Measurements from ENCODE around the gene POLR3C. TPM values are rescaled to one million over a fixed set of nuclear protein-coding genes. Genes with fewer than 3 reads are reported as not detected.

The POLR3C gene
- total RNA-seq, 3 donors from 2014 or later (not counting 1 experiment from before 2014, with no cell fraction given): 26.4 to 37.2 (median 27.5) TPM

- H3K27ac ChIP-seq (ENCODE audit: low read length): peak within 1 kb of the TSS; percentile 74
- H3K36me3 Mint-ChIP-seq: peaks cover 8% of the 10 kb centered on the region
- H3K9me3 ChIP-seq (ENCODE audit: control insufficient read depth, insufficient read depth, low read length): no peaks in the 10 kb centered on the region
- H3K4me1 ChIP-seq (ENCODE audit: control insufficient read depth, insufficient read depth, low read length): peaks cover 18% of the 10 kb centered on the region
- 0% methylated on average over 41 of the region's 42 CpGs for WGBS (ENCODE audit: insufficient coverage)
- ATAC-seq: peak; percentile 85 to 93 (median 89)
- DNase-seq: peak; percentile 80 to 88
- peaks cover 11 to 36% of the 10 kb centered on the region in 2 donors for H3K4me1 Mint-ChIP-seq
- no peaks in the 10 kb centered on the region for H3K27me3 Mint-ChIP-seq (ENCODE audit: low read depth in 2 of 2)
- no peaks in the 10 kb centered on the region for H3K9me3 Mint-ChIP-seq
- peak within 1 kb of the TSS; percentile 94 for H3K4me3 Mint-ChIP-seq
- H3K36me3 ChIP-seq (ENCODE audit: control insufficient read depth, insufficient read depth, low read length): peaks cover 20% of the 10 kb centered on the region
- H3K27ac Mint-ChIP-seq: peak within 1 kb of the TSS; percentile 79 to 96
- no peaks in the 10 kb centered on the region for H3K27me3 ChIP-seq (ENCODE audit: control insufficient read depth, insufficient read depth, low read length)
- intact Hi-C loops (cut with micrococcal nuclease): loop anchor here (2.0 to 5.0 kb wide), 2 partner anchors 60 to 178 kb away; partner anchors contain the start of gene PEX11B
- H3K4me3 ChIP-seq (ENCODE audit: low read length): peak within 1 kb of the TSS; percentile 94
- no peak for TF ChIP-seq CTCF (IDR thresholded peaks at IDR 0.05)
Observed at GRCh38 chr1:145858901-145859490, 35.0 kb downstream of the POLR3C start, which contains the start of gene PIAS3. Gene PIAS3, minus strand, starts transcription at chr1:145859081. Its CDS starts 91 bp downstream, at chr1:145858990.

GRCh38 chr1:145859491-145860023 is 35.6 kb downstream of the POLR3C start:
- intact Hi-C loops (cut with micrococcal nuclease): loop anchor here (2.0 to 5.0 kb wide), 2 partner anchors 59 to 178 kb away; partner anchors contain the start of gene PEX11B
- Histone ChIP-seq H3K36me3 (ENCODE audit: control insufficient read depth, insufficient read depth, low read length) (peaks cover 17% of the 10 kb centered on the region), H3K9me3 (ENCODE audit: control insufficient read depth, insufficient read depth, low read length) (no peaks in the 10 kb centered on the region), H3K4me3 (ENCODE audit: low read length) (peak overlapping the region; percentile 94), H3K4me1 (ENCODE audit: control insufficient read depth, insufficient read depth, low read length) (peaks cover 18% of the 10 kb centered on the region), H3K27ac (ENCODE audit: low read length) (peak overlapping the region; percentile 74), H3K27me3 (ENCODE audit: control insufficient read depth, insufficient read depth, low read length) (no peaks in the 10 kb centered on the region)
- DNase-seq: peak; percentile 73 to 84
- Mint-ChIP-seq H3K27ac (peak overlapping the region; percentile 79 to 96), H3K36me3 (peaks cover 8% of the 10 kb centered on the region), H3K27me3 (ENCODE audit: low read depth in 2 of 2) (no peaks in the 10 kb centered on the region), H3K4me1 (peaks cover 11 to 36% of the 10 kb centered on the region in 2 donors), H3K4me3 (peak overlapping the region; percentile 94), H3K9me3 (no peaks in the 10 kb centered on the region)
- ATAC-seq: peak; percentile 74 to 87 (median 75)
- WGBS (ENCODE audit: insufficient coverage): under 1% methylated on average over 39 of the region's 41 CpGs
- no peak for TF ChIP-seq CTCF (IDR thresholded peaks at IDR 0.05)

- no peak overlapping the region for H3K4me3 ChIP-seq (ENCODE audit: low read length)
- intact Hi-C loops (cut with micrococcal nuclease): no loop called here
- 96% methylated on average over 4 of the region's 5 CpGs for WGBS (ENCODE audit: insufficient coverage)
- H3K27me3 Mint-ChIP-seq (ENCODE audit: low read depth in 2 of 2): peaks cover 0 to 11% of the 10 kb centered on the region in 2 donors
- no peaks in the 10 kb centered on the region for H3K9me3 ChIP-seq (ENCODE audit: control insufficient read depth, insufficient read depth, low read length)
- H3K4me1 Mint-ChIP-seq: peaks cover under 1 to 14% of the 10 kb centered on the region in 2 donors
- DNase-seq (no peak), ATAC-seq (no peak)
- TF ChIP-seq CTCF (IDR thresholded peaks at IDR 0.05): no peak
- no peak overlapping the region for H3K27ac ChIP-seq (ENCODE audit: low read length)
- H3K27ac Mint-ChIP-seq: no peak overlapping the region
- no peaks in the 10 kb centered on the region for H3K36me3 Mint-ChIP-seq
- H3K4me1 ChIP-seq (ENCODE audit: control insufficient read depth, insufficient read depth, low read length): peaks cover 5% of the 10 kb centered on the region
- no peaks in the 10 kb centered on the region for H3K27me3 ChIP-seq (ENCODE audit: control insufficient read depth, insufficient read depth, low read length)
- no peak overlapping the region for H3K4me3 Mint-ChIP-seq
- H3K9me3 Mint-ChIP-seq: no peaks in the 10 kb centered on the region
- H3K36me3 ChIP-seq (ENCODE audit: control insufficient read depth, insufficient read depth, low read length): no peaks in the 10 kb centered on the region
Observed at GRCh38 chr1:145863282-145864018, 39.5 kb downstream of the POLR3C start.
